IPS DF 4.7 (cell line): ENCODE measurements around the gene KIAA1217.

Source experiments
- DNase-seq: peaks from one replicate; pipeline ENCODE4 v3.0.0-alpha.2; 2013; ENCODE audit warnings: low spot score; ENCODE audit errors: extremely low read depth

The KIAA1217 gene

GRCh38 chr10:24209432-24209771, 464 bp downstream of the KIAA1217 start:
- DNase-seq = no peak

DNA sequence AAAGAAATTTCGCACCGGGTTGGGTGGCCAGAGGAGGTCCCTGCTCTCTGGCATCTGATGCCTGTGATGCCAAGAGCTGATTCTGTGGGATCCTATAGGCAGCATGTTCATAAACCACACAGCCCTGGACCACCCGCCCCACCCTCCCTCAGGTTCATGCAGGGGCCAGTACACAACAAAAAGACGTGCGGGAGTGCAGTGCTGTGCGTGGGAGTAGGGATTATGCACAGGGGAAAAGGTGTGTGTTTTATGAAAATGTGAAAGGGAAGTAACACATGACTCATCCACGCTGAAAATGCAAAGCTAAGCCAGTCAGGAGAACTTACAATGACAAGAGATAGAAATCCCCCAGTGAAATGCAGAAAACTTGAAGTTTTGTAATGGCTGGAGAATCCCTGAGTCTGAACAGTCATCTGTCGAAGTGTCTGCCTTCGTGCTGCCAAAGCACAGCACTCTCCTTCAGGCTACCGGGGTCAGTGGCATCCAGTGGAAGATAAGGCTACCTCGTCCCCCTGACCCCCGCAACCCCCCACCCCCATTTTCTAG, 1.1 kb downstream of the KIAA1217 start:
- no peak for DNase-seq

GRCh38 chr10:24210501-24210900, 1.6 kb downstream of the KIAA1217 start:
- no peak for DNase-seq

DNA sequence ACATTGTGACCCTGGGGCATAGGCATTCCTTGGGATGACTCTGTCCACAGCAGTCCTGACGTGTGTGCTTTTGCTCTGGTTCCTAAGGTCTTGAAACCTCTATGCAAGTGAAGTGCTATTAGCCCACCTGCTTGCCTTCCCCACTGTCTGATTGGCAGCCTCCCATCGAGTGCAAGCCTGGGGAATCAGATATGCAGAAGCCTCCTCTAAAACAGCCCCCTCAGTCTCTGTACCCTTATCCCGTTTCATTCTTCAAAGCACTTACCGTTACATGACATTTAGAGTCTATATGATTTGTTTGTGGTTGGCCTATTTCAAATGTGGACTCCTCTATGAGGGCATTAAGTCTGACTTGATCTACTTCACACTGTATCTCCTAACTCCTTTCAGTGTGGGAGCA, 4.3 kb downstream of the KIAA1217 start:
- DNase-seq = no peak

- no peak for DNase-seq
Measured at GRCh38 chr10:24213881-24214280, 4.9 kb downstream of the KIAA1217 start.

DNA sequence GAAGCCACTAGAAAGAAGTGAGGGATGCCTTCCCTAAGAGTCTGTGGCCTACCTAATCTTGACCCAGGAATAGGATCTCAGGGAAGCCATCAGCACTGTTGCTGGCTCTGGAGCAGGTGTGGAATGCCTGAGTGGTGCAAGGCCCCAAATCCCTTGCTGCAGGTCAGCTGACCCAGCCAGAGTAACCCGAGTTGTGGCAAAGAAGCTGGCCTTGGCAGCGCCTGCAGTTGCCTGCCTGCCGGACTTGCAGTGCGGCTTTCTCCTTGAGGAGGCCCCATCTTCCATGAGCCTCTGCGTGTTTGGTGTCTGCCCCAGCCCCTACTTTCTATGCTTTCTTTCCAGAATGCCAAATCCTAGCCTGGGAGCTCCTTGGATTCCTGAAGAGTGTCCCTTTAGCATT, 5.8 kb downstream of the KIAA1217 start:
- DNase-seq = no peak

DNA sequence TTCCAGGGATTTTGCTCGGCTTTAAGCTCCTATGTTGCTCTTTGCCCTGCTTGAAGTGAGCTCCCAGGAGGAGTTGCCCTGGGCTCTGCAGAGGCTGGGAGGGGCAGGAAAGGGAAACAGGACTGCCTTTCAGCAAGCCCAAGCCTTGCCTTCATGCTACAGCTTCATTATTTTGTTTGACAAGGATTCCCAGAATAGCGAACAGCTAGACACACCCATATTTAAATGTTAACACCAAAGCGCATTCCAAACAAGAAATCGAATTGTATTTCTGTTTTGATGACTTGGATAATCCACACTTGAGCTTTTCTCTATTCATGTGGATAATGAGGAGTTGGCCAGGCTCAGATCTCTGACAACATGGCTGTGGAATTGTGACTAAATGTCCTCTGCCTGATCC, 6.3 kb downstream of the KIAA1217 start:
- no peak for DNase-seq

GRCh38 chr10:24215603-24216002, 6.7 kb downstream of the KIAA1217 start:
- no peak for DNase-seq

- no peak for DNase-seq
Measured at GRCh38 chr10:24219963-24220362, 11.0 kb downstream of the KIAA1217 start.

DNA sequence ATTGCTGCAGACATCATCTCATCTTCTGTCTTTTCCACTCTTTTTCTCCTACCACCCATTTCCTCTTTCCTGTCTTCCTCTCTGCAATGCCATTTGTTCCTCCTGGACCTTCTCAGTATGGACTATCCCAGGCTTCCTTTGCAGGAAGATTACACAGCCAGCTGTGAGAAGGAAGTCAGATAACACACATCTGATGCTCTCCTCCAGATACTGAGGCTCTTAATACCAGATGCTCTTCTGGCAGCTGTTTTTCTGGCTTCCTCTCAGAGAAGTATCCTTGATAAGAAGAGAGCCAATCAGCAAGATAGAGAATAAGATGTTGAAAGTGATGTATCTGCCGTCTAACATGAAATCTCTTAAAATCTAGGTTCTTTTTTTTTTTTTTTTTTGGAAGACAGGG, 14.4 kb downstream of the KIAA1217 start:
- DNase-seq = no peak

DNA sequence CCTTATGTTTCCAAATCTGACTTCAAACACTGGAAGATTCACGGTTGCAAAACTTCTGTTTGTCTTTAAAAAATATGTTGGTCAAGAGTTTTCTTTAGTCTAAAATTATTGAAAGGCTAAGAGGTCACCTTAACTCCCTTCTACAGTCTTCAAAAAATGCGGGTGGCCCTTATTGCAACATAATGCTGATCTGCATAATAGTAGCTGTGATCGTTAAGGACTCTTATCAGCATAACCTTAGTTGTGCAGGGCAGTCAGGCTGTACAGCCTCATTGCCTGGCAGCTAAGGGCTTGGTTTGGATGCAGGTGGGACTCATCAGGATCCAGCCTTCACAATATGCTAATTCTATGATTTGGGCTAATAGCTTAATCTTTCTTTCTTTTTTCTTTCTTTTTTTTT, 15.0 kb downstream of the KIAA1217 start:
- no peak for DNase-seq

DNA sequence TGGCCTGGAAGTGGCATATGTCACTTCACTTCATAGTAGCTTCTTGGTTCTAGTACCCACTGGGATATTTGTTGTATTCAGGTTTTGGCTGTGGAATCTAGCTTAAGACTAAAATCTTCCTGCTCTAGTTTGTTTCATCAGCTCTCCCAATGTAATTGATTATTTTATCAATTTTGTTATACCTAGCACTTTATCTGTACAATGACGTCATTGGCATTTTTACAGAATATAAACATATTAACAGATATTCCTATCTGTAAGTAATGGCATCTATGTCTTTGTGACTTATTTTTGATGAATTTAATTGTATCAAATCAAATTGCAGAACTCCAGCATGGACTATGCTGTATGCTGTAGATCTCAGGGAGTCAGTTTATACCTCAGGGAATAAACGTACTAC, 19.7 kb downstream of the KIAA1217 start:
- DNase-seq = no peak

DNA sequence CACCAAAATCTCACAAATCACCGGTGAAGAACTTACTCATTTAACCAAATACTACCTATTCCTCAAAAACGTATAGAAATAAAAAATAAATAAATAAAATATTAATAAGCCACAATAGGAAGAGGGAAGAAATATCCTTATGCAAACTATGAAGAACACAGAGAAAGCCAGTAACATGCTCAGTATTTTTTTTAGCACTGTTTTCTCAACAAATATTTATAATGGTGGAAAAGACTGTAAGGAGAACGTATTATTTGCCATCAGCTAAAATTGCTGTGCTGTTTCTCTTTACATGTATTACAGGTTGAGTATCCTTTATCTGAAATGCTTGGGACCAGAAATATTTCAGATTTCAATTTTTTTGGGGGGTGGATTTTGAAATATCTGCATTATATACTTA, 21.0 kb downstream of the KIAA1217 start:
- DNase-seq = no peak

DNA sequence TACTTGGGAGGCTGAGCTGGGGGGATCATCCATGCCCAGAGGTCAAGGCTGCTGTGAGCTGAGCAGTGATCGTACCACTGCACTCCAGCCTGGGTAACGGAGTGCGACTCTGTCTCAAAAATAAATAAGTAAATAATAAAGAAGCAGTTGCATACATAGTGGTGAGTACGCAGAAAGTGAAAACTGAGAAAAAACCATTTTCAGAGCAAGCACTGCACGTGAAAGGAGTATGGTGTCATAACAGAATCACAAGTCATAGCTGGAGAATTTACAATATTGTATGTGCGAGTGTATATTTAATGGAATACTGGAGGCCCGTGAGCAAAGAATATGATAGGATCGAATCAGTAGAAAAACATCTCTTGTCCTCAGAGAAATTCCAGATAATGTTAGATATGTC, 22.3 kb downstream of the KIAA1217 start:
- DNase-seq = no peak

GRCh38 chr10:24234784-24235183, 25.8 kb downstream of the KIAA1217 start:
- DNase-seq = no peak

- DNase-seq = no peak
Measured at GRCh38 chr10:24235471-24235870, 26.5 kb downstream of the KIAA1217 start.

DNA sequence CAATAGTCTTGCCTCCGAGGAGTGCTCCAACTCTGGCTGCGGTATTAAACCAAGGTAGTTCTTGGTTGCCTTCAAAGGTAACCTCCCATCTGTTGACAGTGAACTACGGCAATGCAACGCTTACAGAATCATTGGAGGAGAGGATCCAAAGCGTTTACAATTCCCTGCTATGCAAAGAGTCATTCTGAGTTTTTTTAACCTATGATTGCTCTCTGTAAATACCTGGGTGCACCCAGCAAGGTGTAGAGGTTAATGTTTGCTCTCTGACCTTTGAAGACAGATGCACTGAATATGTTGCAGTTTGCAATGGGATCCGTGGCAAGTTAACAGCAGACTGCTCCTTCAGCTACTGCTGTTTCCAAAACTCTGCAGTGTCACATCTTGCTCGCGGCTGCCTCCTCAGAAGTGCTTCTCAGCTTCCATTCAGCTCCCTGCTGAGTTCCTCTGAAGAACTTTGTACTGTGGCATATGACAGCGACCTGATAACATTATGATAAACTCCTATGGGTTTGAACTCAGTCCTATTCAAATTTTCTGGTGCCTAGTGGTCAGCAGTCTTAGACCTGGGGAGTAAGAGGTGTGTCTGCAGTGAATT, 29.0 kb downstream of the KIAA1217 start:
- no peak for DNase-seq

GRCh38 chr10:24238519-24239247, 29.7 kb downstream of the KIAA1217 start:
- no peak for DNase-seq

DNA sequence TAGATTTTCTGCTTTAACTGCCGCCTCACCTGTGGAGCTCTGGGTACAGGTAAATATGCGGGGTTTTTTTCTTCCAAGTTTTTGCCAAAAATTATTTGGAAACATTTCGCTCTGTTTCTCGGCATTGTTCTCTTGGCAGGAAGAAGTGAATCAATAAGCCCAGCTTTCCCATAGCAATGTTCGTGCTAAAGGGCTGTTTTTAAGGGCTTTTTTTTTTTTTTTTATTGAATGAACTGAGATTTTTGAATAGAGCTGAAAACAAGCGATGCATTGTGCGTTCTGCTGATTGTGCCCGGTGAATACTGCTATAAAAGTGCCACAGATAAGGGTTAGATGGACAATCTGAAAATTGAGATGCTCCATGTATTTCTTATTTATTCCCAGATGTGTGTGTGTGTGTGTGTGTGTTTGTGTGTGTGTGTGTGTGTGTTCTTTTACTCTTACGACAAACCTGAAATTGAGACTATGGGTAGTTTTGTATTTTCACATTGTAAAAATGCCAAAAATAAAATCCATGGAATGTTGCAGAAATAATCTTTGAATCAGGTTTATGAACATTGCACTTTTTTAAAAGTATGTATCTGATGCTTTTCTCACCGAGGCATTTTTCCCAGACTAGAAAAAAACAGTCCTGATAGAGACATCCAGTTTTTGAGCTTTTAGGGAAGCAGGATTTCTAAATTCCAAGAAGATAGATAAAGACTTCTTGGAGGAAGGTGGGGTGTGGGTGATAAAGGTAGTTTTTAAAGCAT, 30.5 kb downstream of the KIAA1217 start:
- DNase-seq = no peak

DNA sequence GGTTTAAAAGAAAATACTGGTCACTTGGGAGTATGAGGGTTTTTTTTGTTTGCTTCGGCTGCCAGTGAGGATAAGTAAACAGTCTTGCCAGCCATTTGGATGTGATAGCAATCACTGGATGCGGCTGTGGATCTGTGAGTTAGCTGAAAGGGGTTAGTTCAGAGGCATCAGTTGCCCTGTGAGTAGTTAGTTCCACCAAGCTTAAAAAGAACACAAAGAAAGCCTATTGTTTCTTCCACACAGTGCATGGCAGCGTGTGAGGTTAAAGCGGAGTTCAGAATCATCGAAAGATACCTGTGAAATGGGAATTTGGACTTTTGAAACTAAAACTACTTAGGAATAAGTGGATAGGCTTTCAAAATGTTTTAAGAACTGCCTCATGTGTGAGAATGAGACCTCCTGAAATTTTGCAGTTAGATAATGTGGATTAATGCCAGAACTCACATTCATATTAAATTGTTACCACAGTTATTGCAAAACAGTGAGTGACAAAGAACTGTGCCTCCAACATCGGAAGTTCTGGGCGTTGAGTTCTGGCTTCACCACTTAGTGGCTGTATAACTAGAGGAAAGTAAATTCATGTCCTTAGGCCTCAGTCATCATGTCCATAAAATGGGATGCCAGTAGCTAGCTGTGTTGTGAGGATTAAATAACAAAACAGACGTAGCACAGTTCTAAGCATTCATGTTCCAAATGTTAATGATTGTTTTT, 31.3 kb downstream of the KIAA1217 start:
- no peak for DNase-seq

GRCh38 chr10:24241536-24242040, 32.6 kb downstream of the KIAA1217 start:
- no peak for DNase-seq

DNA sequence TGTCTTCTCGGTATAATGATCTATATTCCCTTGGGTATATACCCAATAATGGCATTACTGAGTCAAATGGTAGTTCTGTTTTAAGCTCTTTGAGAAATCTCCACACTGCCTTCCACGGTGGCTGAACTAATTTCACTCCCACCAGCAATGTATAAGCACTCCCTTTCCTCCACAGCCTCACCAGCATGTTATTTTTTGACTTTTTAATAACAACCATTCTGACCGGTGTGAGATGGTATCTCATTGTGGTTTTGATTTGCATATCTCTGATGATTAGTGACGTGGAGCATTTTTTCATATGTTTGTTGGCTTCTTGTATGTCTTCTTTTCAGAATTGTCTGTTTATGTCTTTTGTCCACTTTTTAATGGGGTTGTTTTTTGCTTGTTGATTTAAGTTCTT, 33.6 kb downstream of the KIAA1217 start:
- no peak for DNase-seq
